Colonic mucosa (tissue), 4 donors: ENCODE results near the gene GABBR1. TPM values are rescaled to one million over a fixed set of nuclear protein-coding genes. Genes with fewer than 3 reads are reported as not detected.
A peak's percentile ranks its signal among the peaks of the same experiment; 100 is the strongest.

Experiments
- DNase-seq: peaks from one replicate; pipeline ENCODE4 v3.0.0-alpha.2; 2020
- H3K27ac ChIP-seq: fragments of 200-600 bp; one replicate; pipeline ENCODE4 v1.8.0; 2021
- H3K27me3 ChIP-seq: fragments of 200-600 bp; one replicate; pipeline ENCODE4 v1.8.0; 2021
- H3K36me3 ChIP-seq: fragments of 200-600 bp; one replicate; pipeline ENCODE4 v1.8.0; 2021
- H3K4me1 ChIP-seq: fragments of 200-600 bp; one replicate; pipeline ENCODE4 v1.8.0; 2021; ENCODE audit warnings: mild to moderate bottlenecking
- H3K4me3 ChIP-seq: fragments of 200-600 bp; one replicate; pipeline ENCODE4 v1.8.0; 2021
- H3K9ac ChIP-seq, 2 donors: one replicate each; pipeline ENCODE4 v1.7.0; 2013; ENCODE audit warnings: control low read depth in 2 of 2, low read depth in 2 of 2, low read length in 2 of 2
- H3K9me3 ChIP-seq: fragments of 200-600 bp; one replicate; pipeline ENCODE4 v1.8.0; 2021
- CTCF ChIP-seq: fragments of 200-600 bp; IDR thresholded peaks from one replicate; pipeline ENCODE4 v1.8.0; 2022; ENCODE audit warnings: antibody characterized with exemption, mild to moderate bottlenecking
- intact Hi-C: fragments of 100-400 bp; cut with DNase I; formaldehyde crosslinking; loops from one replicate; pipeline ENCODE4 v1.14.1; 2022
- total RNA-seq, 2 donors: library from RNA; stranded (reverse); fragmentation: NEBNext Ultra II Directional in 1 of 2; extraction: Animal tissue kit (Norgen Biotek cat#: 25700) in 1 of 2; gene quantifications; one replicate each; pipeline ENCODE4 v1.2.1, GENCODE V29; 2021
- donor health status: healthy.
- donor health status: DM: no; HTN: no; CAD: no.
- donor health status: DM: no; HTN: no; CAD: no.

The GABBR1 gene
- total RNA-seq, 2 donors from 2014 or later, result 15.5 to 18.6 TPM

- no peaks in the 10 kb centered on the region for H3K36me3 ChIP-seq
- no peaks in the 10 kb centered on the region for H3K27me3 ChIP-seq
- intact Hi-C loops, result no loop called here
- no peak for DNase-seq
- TF ChIP-seq CTCF, result no peak
- no peak overlapping the region for H3K4me3 ChIP-seq
- no peaks in the 10 kb centered on the region for H3K9me3 ChIP-seq
- no peak overlapping the region for H3K27ac ChIP-seq
- no peak overlapping the region for H3K9ac ChIP-seq
- H3K4me1 ChIP-seq, result peaks cover 6% of the 10 kb centered on the region
These were observed 3.4 kb downstream of the GABBR1 start for GRCh38 chr6:29629571-29629970.

- H3K9me3 ChIP-seq, result no peaks in the 10 kb centered on the region
- H3K9ac ChIP-seq, result peak overlapping the region; percentile 36 to 45
- H3K27ac ChIP-seq, result peak overlapping the region; percentile 44
- TF ChIP-seq CTCF, result peak; percentile 33
- peak; percentile 84 for DNase-seq
- H3K36me3 ChIP-seq, result no peaks in the 10 kb centered on the region
- peak overlapping the region; percentile 43 for H3K4me3 ChIP-seq
- intact Hi-C loops, result no loop called here
- peaks cover 6% of the 10 kb centered on the region for H3K4me1 ChIP-seq
- H3K27me3 ChIP-seq, result no peaks in the 10 kb centered on the region
These were observed 4.3 kb downstream of the GABBR1 start for GRCh38 chr6:29628419-29629281.

GRCh38 chr6:29627755-29628418 is 5.1 kb downstream of the GABBR1 start:
- Histone ChIP-seq H3K9ac (peak overlapping the region; percentile 36 to 67), H3K9me3 (no peaks in the 10 kb centered on the region), H3K27me3 (no peaks in the 10 kb centered on the region), H3K27ac (peak overlapping the region; percentile 44), H3K4me3 (peak overlapping the region; percentile 43), H3K36me3 (no peaks in the 10 kb centered on the region), H3K4me1 (peaks cover 6% of the 10 kb centered on the region)
- intact Hi-C loops, result no loop called here
- no peak for TF ChIP-seq CTCF
- peak; percentile 60 for DNase-seq

- no peaks in the 10 kb centered on the region for H3K9me3 ChIP-seq
- TF ChIP-seq CTCF, result no peak
- no peak overlapping the region for H3K27ac ChIP-seq
- H3K4me3 ChIP-seq, result peak overlapping the region; percentile 43
- peaks cover 6% of the 10 kb centered on the region for H3K4me1 ChIP-seq
- H3K27me3 ChIP-seq, result no peaks in the 10 kb centered on the region
- intact Hi-C loops, result no loop called here
- DNase-seq, result no peak
- no peaks in the 10 kb centered on the region for H3K36me3 ChIP-seq
- peak overlapping the region in 1 of 2 donors; percentile 67 for H3K9ac ChIP-seq
These were observed 5.8 kb downstream of the GABBR1 start for GRCh38 chr6:29626948-29627754.

- intact Hi-C loops, result no loop called here
- H3K4me1 ChIP-seq, result peaks cover 6% of the 10 kb centered on the region
- no peak for TF ChIP-seq CTCF
- no peaks in the 10 kb centered on the region for H3K27me3 ChIP-seq
- no peak overlapping the region for H3K4me3 ChIP-seq
- H3K9me3 ChIP-seq, result no peaks in the 10 kb centered on the region
- no peak overlapping the region for H3K9ac ChIP-seq
- H3K27ac ChIP-seq, result no peak overlapping the region
- no peaks in the 10 kb centered on the region for H3K36me3 ChIP-seq
- no peak for DNase-seq
These were observed 7.5 kb downstream of the GABBR1 start for GRCh38 chr6:29625337-29625930.
